ENCODE data around the gene AGL. TPM values are rescaled to one million over a fixed set of nuclear protein-coding genes. Genes with fewer than 3 reads are reported as not detected.

AGL gene
- total RNA-seq, 2 experiments from 2014 or later = 8.6 to 9.6 TPM

DNA sequence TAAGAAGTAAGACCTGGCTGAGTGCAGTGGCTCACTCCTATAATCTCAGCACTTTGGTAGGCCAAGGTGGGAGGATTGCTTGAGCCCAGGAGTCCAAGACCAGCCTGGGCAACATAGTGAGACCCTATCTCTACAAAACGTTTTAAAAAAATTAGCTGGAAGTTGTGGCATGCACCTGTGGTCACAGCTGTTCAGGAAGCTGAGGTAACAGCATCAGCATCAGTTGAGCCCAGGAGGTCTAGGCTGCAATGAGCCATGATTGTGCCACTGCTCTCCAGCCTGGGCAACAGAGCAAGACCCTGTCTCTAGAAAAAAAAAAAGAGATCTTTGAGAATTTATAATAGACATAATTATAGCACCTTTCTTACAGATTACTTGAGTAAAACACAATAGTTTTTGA lies 36.0 kb downstream of the AGL start:
- Histone ChIP-seq H3K36me3 (ENCODE audit: insufficient read depth, low read length) (peaks cover 43% of the 10 kb centered on the region), H3K27me3 (ENCODE audit: control insufficient read depth in 1 of 2, insufficient read depth in 2 of 2, low read length in 2 of 2) (no peaks in the 10 kb centered on the region), H3K4me1 (ENCODE audit: insufficient read depth, low read length) (no peaks in the 10 kb centered on the region), H3K27ac (ENCODE audit: low read depth in 1 of 2, low read length in 2 of 2) (no peak overlapping the region), H3K4me3 (ENCODE audit: low read length) (no peak overlapping the region), H3K9me3 (ENCODE audit: control insufficient read depth in 1 of 2, insufficient read depth in 1 of 2, low read length in 2 of 2) (no peaks in the 10 kb centered on the region)
- no peaks in the 10 kb centered on the region for H3K4me1 Mint-ChIP-seq (ENCODE audit: low read depth)
- H3K27ac Mint-ChIP-seq = no peak overlapping the region
- POLR2A ChIA-PET = interaction anchor here (1.5 kb wide), 1 partner anchor 37 kb away, joined by 3 read pairs; no protein-coding TSS in a partner anchor
- H3K4me3 Mint-ChIP-seq = no peak overlapping the region
- CTCF ChIA-PET = no interaction called here
- intact Hi-C loops (cut with DNase I, micrococcal nuclease) = no loop called here
- DNase-seq (no peak), ATAC-seq (ENCODE audit: poor library complexity) (no peak)
- no peaks in the 10 kb centered on the region for H3K27me3 Mint-ChIP-seq
- no peaks in the 10 kb centered on the region for H3K9me3 Mint-ChIP-seq
- TF ChIP-seq, protein P1, sequence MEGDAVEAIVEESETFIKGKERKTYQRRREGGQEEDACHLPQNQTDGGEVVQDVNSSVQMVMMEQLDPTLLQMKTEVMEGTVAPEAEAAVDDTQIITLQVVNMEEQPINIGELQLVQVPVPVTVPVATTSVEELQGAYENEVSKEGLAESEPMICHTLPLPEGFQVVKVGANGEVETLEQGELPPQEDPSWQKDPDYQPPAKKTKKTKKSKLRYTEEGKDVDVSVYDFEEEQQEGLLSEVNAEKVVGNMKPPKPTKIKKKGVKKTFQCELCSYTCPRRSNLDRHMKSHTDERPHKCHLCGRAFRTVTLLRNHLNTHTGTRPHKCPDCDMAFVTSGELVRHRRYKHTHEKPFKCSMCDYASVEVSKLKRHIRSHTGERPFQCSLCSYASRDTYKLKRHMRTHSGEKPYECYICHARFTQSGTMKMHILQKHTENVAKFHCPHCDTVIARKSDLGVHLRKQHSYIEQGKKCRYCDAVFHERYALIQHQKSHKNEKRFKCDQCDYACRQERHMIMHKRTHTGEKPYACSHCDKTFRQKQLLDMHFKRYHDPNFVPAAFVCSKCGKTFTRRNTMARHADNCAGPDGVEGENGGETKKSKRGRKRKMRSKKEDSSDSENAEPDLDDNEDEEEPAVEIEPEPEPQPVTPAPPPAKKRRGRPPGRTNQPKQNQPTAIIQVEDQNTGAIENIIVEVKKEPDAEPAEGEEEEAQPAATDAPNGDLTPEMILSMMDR (IDR thresholded peaks at IDR 0.05) = no peak
- peaks cover 82% of the 10 kb centered on the region for H3K36me3 Mint-ChIP-seq (ENCODE audit: low read depth)

GRCh38 chr1:99886841-99887240 lies 36.7 kb downstream of the AGL start:
- Histone ChIP-seq H3K9me3 (ENCODE audit: control insufficient read depth in 1 of 2, insufficient read depth in 1 of 2, low read length in 2 of 2) (no peaks in the 10 kb centered on the region), H3K27me3 (ENCODE audit: control insufficient read depth in 1 of 2, insufficient read depth in 2 of 2, low read length in 2 of 2) (no peaks in the 10 kb centered on the region), H3K4me1 (ENCODE audit: insufficient read depth, low read length) (no peaks in the 10 kb centered on the region), H3K36me3 (ENCODE audit: insufficient read depth, low read length) (peaks cover 43% of the 10 kb centered on the region), H3K27ac (ENCODE audit: low read depth in 1 of 2, low read length in 2 of 2) (no peak overlapping the region), H3K4me3 (ENCODE audit: low read length) (no peak overlapping the region)
- Mint-ChIP-seq H3K4me3 (no peak overlapping the region), H3K27ac (no peak overlapping the region), H3K4me1 (ENCODE audit: low read depth) (no peaks in the 10 kb centered on the region), H3K36me3 (ENCODE audit: low read depth) (peaks cover 80% of the 10 kb centered on the region), H3K27me3 (no peaks in the 10 kb centered on the region), H3K9me3 (no peaks in the 10 kb centered on the region)
- TF ChIP-seq, protein P1 (IDR thresholded peaks at IDR 0.05) = no peak
- ChIA-PET CTCF (no interaction called here), POLR2A (interaction anchor here (1.5 kb wide), 1 partner anchor 37 kb away, joined by 3 read pairs; no protein-coding TSS in a partner anchor)
- intact Hi-C loops (cut with DNase I, micrococcal nuclease) = no loop called here
- no peak for ATAC-seq (ENCODE audit: poor library complexity)
- no peak for DNase-seq

- POLR2A ChIA-PET = interaction anchor here (0.7 to 1.5 kb wide), 3 partner anchors 38 to 145 kb away, joined by 3 read pairs; partner anchors contain the start of gene SLC35A3
- DNase-seq = no peak
- Histone ChIP-seq H3K27me3 (ENCODE audit: control insufficient read depth in 1 of 2, insufficient read depth in 2 of 2, low read length in 2 of 2) (no peaks in the 10 kb centered on the region), H3K4me1 (ENCODE audit: insufficient read depth, low read length) (no peaks in the 10 kb centered on the region), H3K4me3 (ENCODE audit: low read length) (no peak overlapping the region), H3K36me3 (ENCODE audit: insufficient read depth, low read length) (peaks cover 46% of the 10 kb centered on the region), H3K27ac (ENCODE audit: low read depth in 1 of 2, low read length in 2 of 2) (no peak overlapping the region), H3K9me3 (ENCODE audit: control insufficient read depth in 1 of 2, insufficient read depth in 1 of 2, low read length in 2 of 2) (no peaks in the 10 kb centered on the region)
- Mint-ChIP-seq H3K4me3 (no peak overlapping the region), H3K36me3 (ENCODE audit: low read depth) (peaks cover 78% of the 10 kb centered on the region), H3K27me3 (no peaks in the 10 kb centered on the region), H3K27ac (no peak overlapping the region), H3K4me1 (ENCODE audit: low read depth) (no peaks in the 10 kb centered on the region), H3K9me3 (no peaks in the 10 kb centered on the region)
- intact Hi-C loops (cut with DNase I, micrococcal nuclease) = no loop called here
- CTCF ChIA-PET = no interaction called here
- TF ChIP-seq, protein P1 (IDR thresholded peaks at IDR 0.05) = no peak
- ATAC-seq (ENCODE audit: poor library complexity) = no peak
These were observed 37.7 kb downstream of the AGL start for GRCh38 chr1:99887890-99888289.
